Ovary (tissue), 9 donors: ENCODE results near the gene EPB41L3. TPM values are rescaled to one million over a fixed set of nuclear protein-coding genes. Genes with fewer than 3 reads are reported as not detected.

ENCODE experiments used
- DNase-seq, 5 donors: peaks; one replicate each; pipeline ENCODE4 v3.0.0-alpha.2; 2019 to 2020
- H3K27ac ChIP-seq, 2 donors: fragments of 200-600 bp; one replicate each; pipeline versions ENCODE4 v1.5.1 to v1.8.0; 2019 to 2022
- H3K27me3 ChIP-seq: fragments of 200-600 bp; one replicate; pipeline ENCODE4 v1.8.0; 2022
- H3K36me3 ChIP-seq: fragments of 200-600 bp; sonication (generic); one replicate; pipeline ENCODE4 v1.5.1; 2019
- H3K4me1 ChIP-seq: one replicate; pipeline ENCODE4 v1.8.1; 2013; ENCODE audit warnings: mild to moderate bottlenecking, moderate library complexity; ENCODE audit not compliant: insufficient read depth
- H3K4me3 ChIP-seq: fragments of 200-600 bp; sonication (generic); one replicate; pipeline ENCODE4 v1.5.1; 2017
- H3K9me3 ChIP-seq, 2 donors: fragments of 200-600 bp in 1 of 2; sonication (generic) in 1 of 2; one replicate each; pipeline versions ENCODE4 v1.5.1 to v1.8.1; 2013 to 2019; ENCODE audit warnings: mild to moderate bottlenecking in 1 of 2, moderate library complexity in 1 of 2
- EP300 ChIP-seq: sonication (generic); formaldehyde crosslinking; IDR thresholded peaks from one replicate; pipeline ENCODE4 v1.6.1; 2017; ENCODE audit warnings: antibody characterized with exemption
- POLR2A ChIP-seq: fragments of 450-650 bp; IDR thresholded peaks from one replicate; pipeline ENCODE4 v1.6.1; 2017; ENCODE audit warnings: antibody characterized with exemption, mild to moderate bottlenecking, moderate library complexity
- WGBS, 3 donors: extraction: QIAGEN DNeasy Blood & Tissue Kit in 1 of 3; methylation state at CpG; one replicate each; pipeline versions ENCODE4 v1.1.5 to v1.1.7; 2013 to 2017; 5-methylcytosine and 5-hydroxymethylcytosine counted together
- intact Hi-C, 4 donors: fragments of 100-400 bp; cut with DNase I; formaldehyde crosslinking; loops; one replicate each; pipeline versions ENCODE4 v1.11.0 to v1.15.1; 2022 to 2023
- polyA plus RNA-seq, 2 donors: library from polyadenylated mRNA; stranded (reverse); fragments of 200-250 nt in 1 of 2; fragments of 350-450 nt in 1 of 2; fragmentation: Illumina TruSeq in 1 of 2; extraction: RNeasy Lipid Tissue Mini Kit (QIAGEN cat#74804) in 1 of 2; gene quantifications; one replicate each; pipeline ENCODE4 v1.2.3, GENCODE V29; 2013 to 2014
- total RNA-seq, 7 donors: library from RNA; depleted of rRNA in 2 of 7; stranded (reverse); fragments of >200 nt in 2 of 7; fragmentation: NEBNext Ultra II Directional in 3 of 7; extraction: Animal tissue kit (Norgen Biotek cat#: 25700) in 3 of 7; gene quantifications; one replicate each; pipeline versions ENCODE4 v1.1.0 to v1.2.4, GENCODE V29; 2016 to 2023
- TF ChIP-seq, protein P1 (sequence below), 3 donors: fragments of 450-650 bp in 2 of 3; fragments of 200-600 bp in 1 of 3; IDR thresholded peaks; one replicate each; pipeline versions ENCODE4 v1.5.1 to v1.8.0; 2016 to 2022; ENCODE audit warnings: antibody characterized with exemption in 3 of 3, mild to moderate bottlenecking in 1 of 3
- donor health status: DM: no; HTN: no; CAD: no; lungs with moderate emphysema.
- donor health status: DM: no; HTN: no; CAD: no.
- donor health status: Bipolar disorder and iron deficiency.
- donor health status: DM: yes; HTN: yes; CAD: no.
- donor health status: DM: no; HTN: no; CAD: no.
- donor health status: DM: yes; HTN: yes; CAD: no.

Gene EPB41L3
- total and polyA plus RNA-seq, 9 donors: 6.6 to 58.1 (median 29.5) TPM

DNA sequence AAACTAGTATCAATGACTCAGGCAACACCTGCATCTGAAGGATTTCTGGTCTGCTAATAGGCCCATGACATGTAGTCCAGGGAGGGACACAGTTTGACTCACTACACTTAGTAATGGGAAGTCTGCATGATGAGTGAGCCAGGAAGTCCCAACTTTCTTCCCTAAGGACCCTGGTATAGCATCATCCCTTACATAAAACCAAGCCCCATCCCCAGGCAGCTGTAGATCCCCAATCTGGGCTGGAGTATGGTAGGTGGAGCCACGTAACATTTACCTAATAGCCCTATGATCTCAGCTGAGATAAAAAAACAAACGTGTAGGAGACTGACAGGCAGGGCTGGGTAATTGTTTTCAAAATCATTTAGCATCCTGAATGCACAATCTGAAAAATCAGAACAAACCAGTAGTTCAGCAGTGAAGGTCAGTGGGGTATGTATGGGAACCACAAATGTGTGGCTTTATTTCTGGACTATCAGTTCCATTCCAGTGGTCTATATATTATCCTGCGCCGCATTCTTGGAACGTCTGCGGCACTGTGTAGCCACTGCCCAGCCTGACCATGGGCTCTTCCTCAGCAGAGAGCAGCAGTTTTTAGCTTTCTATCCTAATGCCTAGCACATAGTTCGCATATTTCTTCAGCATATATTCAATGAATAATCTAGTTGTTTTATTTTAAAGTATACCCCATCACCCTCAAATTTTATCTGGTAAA is 33.5 kb downstream of the EPB41L3 start:
- Histone ChIP-seq H3K4me1 (no peaks in the 10 kb centered on the region), H3K27me3 (no peaks in the 10 kb centered on the region), H3K4me3 (no peak overlapping the region), H3K9me3 (no peaks in the 10 kb centered on the region), H3K36me3 (no peaks in the 10 kb centered on the region), H3K27ac (no peak overlapping the region)
- TF ChIP-seq, protein P1, sequence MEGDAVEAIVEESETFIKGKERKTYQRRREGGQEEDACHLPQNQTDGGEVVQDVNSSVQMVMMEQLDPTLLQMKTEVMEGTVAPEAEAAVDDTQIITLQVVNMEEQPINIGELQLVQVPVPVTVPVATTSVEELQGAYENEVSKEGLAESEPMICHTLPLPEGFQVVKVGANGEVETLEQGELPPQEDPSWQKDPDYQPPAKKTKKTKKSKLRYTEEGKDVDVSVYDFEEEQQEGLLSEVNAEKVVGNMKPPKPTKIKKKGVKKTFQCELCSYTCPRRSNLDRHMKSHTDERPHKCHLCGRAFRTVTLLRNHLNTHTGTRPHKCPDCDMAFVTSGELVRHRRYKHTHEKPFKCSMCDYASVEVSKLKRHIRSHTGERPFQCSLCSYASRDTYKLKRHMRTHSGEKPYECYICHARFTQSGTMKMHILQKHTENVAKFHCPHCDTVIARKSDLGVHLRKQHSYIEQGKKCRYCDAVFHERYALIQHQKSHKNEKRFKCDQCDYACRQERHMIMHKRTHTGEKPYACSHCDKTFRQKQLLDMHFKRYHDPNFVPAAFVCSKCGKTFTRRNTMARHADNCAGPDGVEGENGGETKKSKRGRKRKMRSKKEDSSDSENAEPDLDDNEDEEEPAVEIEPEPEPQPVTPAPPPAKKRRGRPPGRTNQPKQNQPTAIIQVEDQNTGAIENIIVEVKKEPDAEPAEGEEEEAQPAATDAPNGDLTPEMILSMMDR (IDR thresholded peaks at IDR 0.05): no peak
- TF ChIP-seq POLR2A (no peak), EP300 (no peak)
- no peak for DNase-seq
- intact Hi-C loops: no loop called here
- WGBS, 3 donors: 75 to 82% (median 76%) methylated on average over 7 of the region's 7 CpGs

DNA sequence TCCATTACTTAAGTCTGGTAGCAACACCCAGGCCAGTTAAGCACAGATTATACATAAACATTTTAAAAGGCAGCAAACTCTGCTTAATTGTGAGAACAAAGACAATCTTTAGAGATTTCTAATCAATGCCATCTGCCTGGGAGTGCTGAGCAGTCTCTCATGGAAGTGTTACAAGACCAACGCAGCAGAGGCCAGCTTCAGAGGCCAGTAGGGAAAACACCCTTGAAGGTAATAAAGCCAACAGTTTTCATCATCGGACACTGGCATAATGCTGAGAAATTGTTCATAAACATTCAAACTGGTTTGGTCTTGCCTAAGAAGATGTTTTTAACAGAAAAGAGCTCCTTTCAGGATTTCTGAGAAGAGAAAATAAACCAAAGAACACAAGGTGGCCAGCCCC is 35.0 kb downstream of the EPB41L3 start:
- intact Hi-C loops: no loop called here
- Histone ChIP-seq H3K27me3 (no peaks in the 10 kb centered on the region), H3K4me1 (no peaks in the 10 kb centered on the region), H3K36me3 (no peaks in the 10 kb centered on the region), H3K27ac (no peak overlapping the region), H3K4me3 (no peak overlapping the region), H3K9me3 (no peaks in the 10 kb centered on the region)
- DNase-seq: no peak
- TF ChIP-seq EP300 (no peak), POLR2A (no peak)
- TF ChIP-seq, protein P1 (IDR thresholded peaks at IDR 0.05): no peak
- 89 to 92% (median 90%) methylated on average over 2 of the region's 2 CpGs for WGBS, 3 donors

DNA sequence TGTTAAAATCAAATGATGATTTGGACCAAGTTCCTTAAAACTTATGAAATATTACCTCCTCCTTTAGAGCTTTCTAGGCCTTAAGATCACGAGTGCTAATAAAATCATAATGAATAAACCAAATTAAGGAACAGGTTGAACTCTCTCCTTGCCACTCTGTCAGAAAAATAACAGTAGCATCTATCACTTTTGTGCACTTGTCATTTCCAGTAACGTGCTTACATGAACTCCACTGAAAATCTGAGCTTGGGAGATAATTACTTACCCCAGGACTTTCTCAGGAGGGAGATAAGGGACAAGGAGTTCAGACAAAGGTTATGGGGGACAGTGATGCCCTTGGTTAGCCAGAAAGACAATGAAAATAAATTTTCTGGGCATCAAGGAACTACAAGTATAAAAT is 36.0 kb downstream of the EPB41L3 start:
- DNase-seq: no peak
- intact Hi-C loops: no loop called here
- 54 to 64% (median 56%) methylated on average over 2 of the region's 2 CpGs for WGBS, 3 donors
- no peaks in the 10 kb centered on the region for H3K27me3 ChIP-seq
- H3K9me3 ChIP-seq: no peaks in the 10 kb centered on the region
- TF ChIP-seq POLR2A: no peak
- TF ChIP-seq EP300: no peak
- H3K36me3 ChIP-seq: no peaks in the 10 kb centered on the region
- H3K27ac ChIP-seq: no peak overlapping the region
- H3K4me1 ChIP-seq: no peaks in the 10 kb centered on the region
- no peak overlapping the region for H3K4me3 ChIP-seq

DNA sequence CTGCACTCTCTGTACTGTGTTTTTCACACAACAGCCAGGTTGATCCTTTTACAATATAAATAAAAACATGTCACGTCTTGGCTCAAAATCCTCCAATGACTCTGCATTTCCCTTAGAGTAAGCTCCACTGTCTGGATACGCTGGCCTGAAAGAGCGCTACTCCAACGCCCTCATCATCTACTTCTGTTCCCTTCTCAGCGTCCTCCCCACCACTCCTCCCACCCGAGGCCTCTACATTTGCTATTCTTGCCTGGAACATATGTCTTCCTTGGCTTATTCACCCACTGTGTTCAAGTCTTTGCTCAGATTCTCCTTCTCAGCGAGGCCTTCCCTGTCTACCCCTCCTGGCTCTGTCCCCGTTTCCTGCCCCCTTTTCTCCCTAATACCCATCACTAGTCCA is 37.6 kb downstream of the EPB41L3 start:
- Histone ChIP-seq H3K36me3 (no peaks in the 10 kb centered on the region), H3K4me3 (no peak overlapping the region), H3K27ac (no peak overlapping the region), H3K27me3 (no peaks in the 10 kb centered on the region), H3K4me1 (no peaks in the 10 kb centered on the region), H3K9me3 (no peaks in the 10 kb centered on the region)
- 91 to 95% (median 92%) methylated on average over 8 of the region's 8 CpGs for WGBS, 3 donors
- intact Hi-C loops: no loop called here
- TF ChIP-seq EP300: no peak
- TF ChIP-seq, protein P1 (IDR thresholded peaks at IDR 0.05): no peak
- no peak for TF ChIP-seq POLR2A
- no peak for DNase-seq

DNA sequence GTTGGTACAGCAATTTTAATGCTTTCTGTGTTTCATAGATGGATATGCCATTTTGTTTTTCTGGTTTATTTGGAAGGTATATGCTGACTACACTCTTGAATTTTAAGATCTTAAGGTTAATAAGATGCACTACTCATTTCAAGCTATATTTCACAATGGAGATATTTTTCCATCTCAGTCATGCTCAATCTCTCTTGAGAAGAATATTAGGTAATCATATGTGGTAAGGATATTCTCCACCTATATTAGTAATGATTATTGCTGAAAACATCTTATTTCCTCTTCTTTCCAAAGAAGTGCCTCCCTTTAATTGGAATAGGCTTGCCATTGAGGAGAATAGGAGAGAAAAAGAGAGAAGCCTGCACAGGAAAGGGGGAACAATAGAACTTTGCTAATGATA is 40.1 kb downstream of the EPB41L3 start:
- no peak overlapping the region for H3K27ac ChIP-seq
- no peak overlapping the region for H3K4me3 ChIP-seq
- DNase-seq: no peak
- TF ChIP-seq, protein P1 (IDR thresholded peaks at IDR 0.05): no peak
- TF ChIP-seq POLR2A (no peak), EP300 (no peak)
- H3K27me3 ChIP-seq: no peaks in the 10 kb centered on the region
- no peaks in the 10 kb centered on the region for H3K9me3 ChIP-seq
- H3K4me1 ChIP-seq: no peaks in the 10 kb centered on the region
- no peaks in the 10 kb centered on the region for H3K36me3 ChIP-seq
- intact Hi-C loops: no loop called here
